BE2C (cell line): ENCODE results near the gene MTHFSD.

Experiments
- DNase-seq: peaks from one replicate; pipeline ENCODE4 v3.0.0-alpha.2; 2020
- H3K27me3 ChIP-seq: fragments of 250-450 bp; sonication (Bioruptor Pico); 2 replicates; pipeline ENCODE4 v1.5.1; 2020; ENCODE audit warnings: mild to moderate bottlenecking
- H3K36me3 ChIP-seq: fragments of 250-450 bp; sonication (Bioruptor Pico); 2 replicates; pipeline ENCODE4 v1.5.1; 2020; ENCODE audit warnings: mild to moderate bottlenecking
- H3K4me1 ChIP-seq: fragments of 250-450 bp; sonication (Bioruptor Pico); 2 replicates; pipeline ENCODE4 v1.5.1; 2020
- H3K4me3 ChIP-seq: 2 replicates; pipeline ENCODE4 v1.5.1; 2011; ENCODE audit warnings: low read depth, low read length
- H3K9me3 ChIP-seq: fragments of 250-450 bp; sonication (Bioruptor Pico); 2 replicates; pipeline ENCODE4 v1.5.1; 2020
- CTCF ChIP-seq: IDR thresholded peaks from 2 replicates; pipeline ENCODE4 v1.5.1; 2012; ENCODE audit warnings: mild to moderate bottlenecking, low read depth, low read length

MTHFSD gene

DNA sequence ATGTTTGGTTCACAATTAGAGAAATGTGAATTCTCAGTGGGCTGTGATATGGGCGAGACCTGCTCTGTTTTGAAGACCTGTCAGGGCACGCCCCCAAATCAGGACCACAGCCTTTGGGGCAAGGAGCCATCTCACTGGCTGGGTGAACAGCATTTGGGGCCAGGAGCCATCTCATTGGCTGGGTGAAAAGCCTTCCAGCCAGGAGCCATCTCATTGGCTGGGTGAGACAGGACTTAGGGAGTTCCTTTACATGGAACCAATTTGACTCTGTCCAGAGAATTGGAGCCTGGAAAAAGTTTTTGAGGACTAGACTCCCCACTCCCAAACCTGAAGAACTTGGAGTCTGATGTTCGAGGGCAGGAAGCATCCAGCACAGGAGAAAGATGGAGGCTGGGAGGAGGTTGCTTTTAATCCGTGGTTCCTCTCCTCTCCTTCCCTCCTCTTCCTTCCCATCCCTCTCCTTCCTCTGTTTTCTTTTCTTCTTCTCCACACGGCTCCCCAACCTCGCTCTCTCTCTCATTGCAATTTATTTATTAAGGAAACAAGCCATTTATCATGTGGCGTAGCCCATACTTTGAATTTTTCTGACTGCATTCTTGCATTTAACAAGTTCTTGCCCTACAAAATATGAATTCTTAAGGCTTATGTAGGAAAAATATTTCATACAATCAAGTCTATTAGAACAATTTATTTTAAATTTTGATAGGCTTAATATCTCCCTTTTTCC is 43.0 kb upstream of the MTHFSD start:
- Histone ChIP-seq H3K9me3 (no peaks in the 10 kb centered on the region), H3K27me3 (peaks cover 22% of the 10 kb centered on the region), H3K4me1 (no peaks in the 10 kb centered on the region), H3K36me3 (no peaks in the 10 kb centered on the region), H3K4me3 (no peak overlapping the region)
- no peak for TF ChIP-seq CTCF
- peak; percentile 34 for DNase-seq

DNA sequence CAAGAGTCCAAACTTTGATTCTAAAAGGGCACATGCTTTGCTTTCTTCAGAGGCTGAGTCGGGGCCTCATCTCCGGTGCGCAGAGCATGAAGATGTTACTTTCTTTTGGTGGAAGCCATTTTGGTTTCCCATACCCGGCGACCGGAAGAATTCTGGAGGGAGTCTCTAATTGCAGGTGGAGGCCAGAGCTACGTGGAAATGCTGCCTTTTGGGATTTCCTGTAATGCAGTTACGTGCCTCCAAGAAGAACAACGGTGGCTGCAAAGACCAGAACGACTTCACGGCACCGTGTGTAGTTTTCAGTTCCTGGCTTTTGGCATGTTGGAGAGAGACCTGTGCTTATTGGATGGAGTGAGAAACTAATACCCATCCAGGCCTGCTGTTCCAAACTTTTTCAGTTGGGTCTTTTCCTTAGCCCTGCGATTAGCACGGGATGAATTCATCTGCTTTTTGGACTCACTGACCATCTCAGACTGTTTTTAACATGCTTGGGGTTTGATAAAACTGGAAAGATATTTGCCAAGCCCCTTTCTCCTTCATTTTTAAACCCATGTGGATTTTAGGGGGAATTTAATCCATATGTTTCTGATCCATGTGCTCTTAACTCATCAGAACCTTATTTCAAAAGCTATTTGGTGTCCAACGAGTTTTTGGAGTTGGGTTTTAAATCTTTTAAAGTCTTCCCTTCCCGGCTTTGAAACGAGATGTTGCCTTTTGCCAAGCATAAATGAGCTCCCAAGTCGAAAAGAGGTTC is 42.3 kb upstream of the MTHFSD start:
- Histone ChIP-seq H3K4me1 (no peaks in the 10 kb centered on the region), H3K4me3 (no peak overlapping the region), H3K36me3 (no peaks in the 10 kb centered on the region), H3K9me3 (no peaks in the 10 kb centered on the region), H3K27me3 (peaks cover 30% of the 10 kb centered on the region)
- TF ChIP-seq CTCF: no peak
- DNase-seq: no peak

GRCh38 chr16:86595983-86596605 is 41.1 kb upstream of the MTHFSD start:
- Histone ChIP-seq H3K27me3 (peaks cover 35% of the 10 kb centered on the region), H3K4me3 (no peak overlapping the region), H3K9me3 (no peaks in the 10 kb centered on the region), H3K36me3 (no peaks in the 10 kb centered on the region), H3K4me1 (no peaks in the 10 kb centered on the region)
- DNase-seq: no peak
- TF ChIP-seq CTCF: no peak

DNA sequence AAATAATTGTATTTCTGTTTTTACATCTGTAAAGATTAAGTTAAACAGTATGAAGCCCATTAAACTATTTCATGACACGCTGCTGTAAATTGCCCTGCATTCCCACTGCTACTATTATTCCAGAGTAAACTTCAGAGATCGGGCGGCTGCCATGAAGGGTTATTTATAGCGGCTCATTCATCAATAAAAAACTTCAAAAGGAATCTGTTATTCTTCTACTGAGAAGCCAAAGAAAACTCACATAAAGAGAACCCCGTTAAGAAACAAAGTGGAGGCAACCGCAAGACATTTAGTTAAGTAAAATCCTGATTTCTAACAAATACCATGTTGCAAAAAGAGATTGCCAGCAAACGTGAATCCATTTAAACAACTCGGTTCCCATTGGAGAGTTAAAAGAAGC is 39.7 kb upstream of the MTHFSD start:
- no peaks in the 10 kb centered on the region for H3K4me1 ChIP-seq
- H3K9me3 ChIP-seq: no peaks in the 10 kb centered on the region
- no peaks in the 10 kb centered on the region for H3K36me3 ChIP-seq
- H3K4me3 ChIP-seq: no peak overlapping the region
- TF ChIP-seq CTCF: no peak
- no peak for DNase-seq
- peaks cover 35% of the 10 kb centered on the region for H3K27me3 ChIP-seq

DNA sequence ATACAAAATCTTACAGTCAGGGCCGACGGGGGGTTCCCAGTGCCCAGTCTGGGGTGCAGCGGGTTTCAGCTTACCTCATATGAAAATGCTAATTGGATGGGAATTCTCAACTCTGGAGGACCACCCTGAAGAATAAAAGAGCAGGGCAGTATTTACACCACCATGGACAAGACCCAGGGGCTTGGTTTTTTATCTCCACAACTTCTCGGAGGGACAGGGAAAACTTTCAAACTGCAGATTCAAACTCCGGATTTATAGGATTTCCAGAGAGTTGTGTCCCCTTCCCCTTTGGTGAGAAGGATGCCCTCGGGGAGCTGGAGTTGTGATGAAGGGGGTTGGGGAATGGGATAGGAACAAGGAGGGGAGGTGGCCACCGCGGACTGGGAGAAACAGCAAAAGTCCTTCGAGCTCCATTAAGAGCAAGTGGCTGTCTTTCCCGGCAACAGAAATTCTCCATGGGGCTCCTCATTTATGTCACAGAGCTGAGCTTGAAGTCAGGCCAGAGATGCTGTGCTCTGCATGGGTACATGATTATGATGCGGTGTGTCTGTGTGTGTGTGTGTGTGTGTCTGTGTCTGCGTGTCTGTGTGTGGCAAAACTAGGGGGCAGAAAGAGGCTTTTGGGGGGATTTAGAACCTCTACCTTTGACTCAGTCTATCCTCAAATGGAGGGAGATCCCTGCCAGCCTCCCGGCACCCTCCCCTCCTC is 39.0 kb upstream of the MTHFSD start:
- DNase-seq: no peak
- TF ChIP-seq CTCF: no peak
- Histone ChIP-seq H3K9me3 (no peaks in the 10 kb centered on the region), H3K4me3 (no peak overlapping the region), H3K36me3 (no peaks in the 10 kb centered on the region), H3K27me3 (peaks cover 35% of the 10 kb centered on the region), H3K4me1 (no peaks in the 10 kb centered on the region)
